ENCODE data around the gene ENTR1.
A peak's percentile ranks its signal among the peaks of the same experiment; 100 is the strongest.

The ENTR1 gene

DNA sequence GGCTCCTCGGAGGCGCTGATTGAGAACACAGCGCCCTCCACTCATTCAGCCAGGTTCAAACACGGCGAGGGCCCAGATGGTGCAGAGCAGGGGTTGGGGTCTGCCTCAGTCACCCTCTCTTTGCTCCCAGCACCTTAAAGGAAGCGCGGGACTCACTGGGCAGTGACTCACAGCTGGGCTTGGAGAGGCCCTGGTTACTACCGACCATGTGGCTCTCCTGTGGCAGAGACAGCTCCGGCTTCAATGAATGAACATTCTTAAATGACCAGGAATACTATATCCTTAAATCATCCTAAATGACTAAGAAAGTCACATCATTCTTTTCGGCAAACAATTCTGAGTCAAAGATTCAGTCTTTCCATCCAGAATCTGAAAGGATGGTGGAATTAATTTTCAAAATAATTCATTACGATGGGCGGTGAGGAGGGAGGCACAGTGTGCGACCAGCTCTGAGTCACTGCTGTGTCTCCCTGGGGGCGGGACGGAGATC is 30.8 kb upstream of the ENTR1 start:
- DNase-seq (ENCODE audit: low read depth, low spot score) = no peak
- POLR2A ChIA-PET = no interaction called here
- CTCF ChIA-PET = interaction anchor here (1.3 to 3.6 kb wide), 7 partner anchors 8 to 128 kb away, joined by 3 to 16 read pairs (median 6); no protein-coding TSS in a partner anchor
- TF ChIP-seq, protein P1, sequence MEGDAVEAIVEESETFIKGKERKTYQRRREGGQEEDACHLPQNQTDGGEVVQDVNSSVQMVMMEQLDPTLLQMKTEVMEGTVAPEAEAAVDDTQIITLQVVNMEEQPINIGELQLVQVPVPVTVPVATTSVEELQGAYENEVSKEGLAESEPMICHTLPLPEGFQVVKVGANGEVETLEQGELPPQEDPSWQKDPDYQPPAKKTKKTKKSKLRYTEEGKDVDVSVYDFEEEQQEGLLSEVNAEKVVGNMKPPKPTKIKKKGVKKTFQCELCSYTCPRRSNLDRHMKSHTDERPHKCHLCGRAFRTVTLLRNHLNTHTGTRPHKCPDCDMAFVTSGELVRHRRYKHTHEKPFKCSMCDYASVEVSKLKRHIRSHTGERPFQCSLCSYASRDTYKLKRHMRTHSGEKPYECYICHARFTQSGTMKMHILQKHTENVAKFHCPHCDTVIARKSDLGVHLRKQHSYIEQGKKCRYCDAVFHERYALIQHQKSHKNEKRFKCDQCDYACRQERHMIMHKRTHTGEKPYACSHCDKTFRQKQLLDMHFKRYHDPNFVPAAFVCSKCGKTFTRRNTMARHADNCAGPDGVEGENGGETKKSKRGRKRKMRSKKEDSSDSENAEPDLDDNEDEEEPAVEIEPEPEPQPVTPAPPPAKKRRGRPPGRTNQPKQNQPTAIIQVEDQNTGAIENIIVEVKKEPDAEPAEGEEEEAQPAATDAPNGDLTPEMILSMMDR (IDR thresholded peaks at IDR 0.05; ENCODE audit: insufficient read depth, low read length, missing control alignments) = no peak
- H3K4me3 ChIP-seq (ENCODE audit: low read depth, low read length) = no peak overlapping the region

DNA sequence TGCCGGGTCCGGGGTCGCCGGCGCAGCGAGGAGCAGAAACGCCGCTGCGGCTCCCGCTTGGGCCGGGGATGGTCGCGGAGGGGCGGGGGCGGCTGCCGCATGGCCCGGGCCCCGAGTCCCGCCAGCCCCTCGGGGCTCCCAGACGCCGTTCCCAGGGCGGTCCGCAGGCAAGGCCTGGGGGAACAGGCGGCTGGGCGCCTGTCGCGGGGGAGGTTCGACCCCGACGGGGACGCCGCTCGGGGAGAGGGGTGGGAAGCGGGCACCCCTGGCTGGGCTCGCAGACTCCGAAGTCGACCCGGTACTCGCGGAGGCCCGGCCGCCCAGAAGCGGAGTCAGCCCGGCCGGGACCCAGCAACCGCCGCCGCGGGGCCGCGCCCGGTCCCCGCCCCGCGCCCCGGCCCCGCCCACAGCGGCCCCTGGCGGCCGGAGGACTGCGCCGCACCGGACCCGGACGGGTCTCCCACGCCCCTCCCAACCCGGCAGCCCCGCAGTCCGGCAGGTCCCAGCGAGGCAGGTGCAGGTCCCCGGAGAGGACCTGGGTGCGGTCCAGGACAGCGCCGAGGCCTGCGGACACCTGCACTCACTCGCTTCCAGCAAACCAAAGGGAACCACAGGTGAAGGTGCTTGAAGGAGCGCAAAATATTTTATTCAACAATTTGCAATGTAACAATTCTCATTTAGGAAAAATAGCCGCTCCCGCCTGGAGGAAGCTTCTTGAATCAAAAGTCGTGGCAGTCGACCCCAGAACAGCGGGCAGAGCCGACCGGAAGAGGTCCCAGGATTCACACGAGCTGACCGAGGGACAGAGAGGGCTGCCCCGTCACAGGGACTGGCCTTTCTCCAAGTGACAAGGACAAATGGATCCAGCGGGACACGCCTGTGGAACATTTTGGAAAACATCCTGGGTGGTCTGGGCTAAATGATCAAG is 29.3 kb upstream of the ENTR1 start, which contains the start of gene INPP5E:
Gene INPP5E (minus strand): TSS at position 365 of the 928 bp plus-strand sequence. CDS start 426 bp downstream, outside the sequence.
- peak within 1 kb of the TSS; percentile 72 for H3K4me3 ChIP-seq (ENCODE audit: low read depth, low read length)
- DNase-seq (ENCODE audit: low read depth, low spot score) = no peak
- CTCF ChIA-PET = interaction anchor here (0.6 to 4.2 kb wide), 18 partner anchors 10 to 127 kb away, joined by 3 to 16 read pairs (median 5); no protein-coding TSS in a partner anchor
- POLR2A ChIA-PET = interaction anchor here (0.7 kb wide), 1 partner anchor 184 kb away, joined by 3 read pairs; no protein-coding TSS in a partner anchor
- TF ChIP-seq, protein P1 (IDR thresholded peaks at IDR 0.05; ENCODE audit: insufficient read depth, low read length, missing control alignments) = peak; percentile 74

DNA sequence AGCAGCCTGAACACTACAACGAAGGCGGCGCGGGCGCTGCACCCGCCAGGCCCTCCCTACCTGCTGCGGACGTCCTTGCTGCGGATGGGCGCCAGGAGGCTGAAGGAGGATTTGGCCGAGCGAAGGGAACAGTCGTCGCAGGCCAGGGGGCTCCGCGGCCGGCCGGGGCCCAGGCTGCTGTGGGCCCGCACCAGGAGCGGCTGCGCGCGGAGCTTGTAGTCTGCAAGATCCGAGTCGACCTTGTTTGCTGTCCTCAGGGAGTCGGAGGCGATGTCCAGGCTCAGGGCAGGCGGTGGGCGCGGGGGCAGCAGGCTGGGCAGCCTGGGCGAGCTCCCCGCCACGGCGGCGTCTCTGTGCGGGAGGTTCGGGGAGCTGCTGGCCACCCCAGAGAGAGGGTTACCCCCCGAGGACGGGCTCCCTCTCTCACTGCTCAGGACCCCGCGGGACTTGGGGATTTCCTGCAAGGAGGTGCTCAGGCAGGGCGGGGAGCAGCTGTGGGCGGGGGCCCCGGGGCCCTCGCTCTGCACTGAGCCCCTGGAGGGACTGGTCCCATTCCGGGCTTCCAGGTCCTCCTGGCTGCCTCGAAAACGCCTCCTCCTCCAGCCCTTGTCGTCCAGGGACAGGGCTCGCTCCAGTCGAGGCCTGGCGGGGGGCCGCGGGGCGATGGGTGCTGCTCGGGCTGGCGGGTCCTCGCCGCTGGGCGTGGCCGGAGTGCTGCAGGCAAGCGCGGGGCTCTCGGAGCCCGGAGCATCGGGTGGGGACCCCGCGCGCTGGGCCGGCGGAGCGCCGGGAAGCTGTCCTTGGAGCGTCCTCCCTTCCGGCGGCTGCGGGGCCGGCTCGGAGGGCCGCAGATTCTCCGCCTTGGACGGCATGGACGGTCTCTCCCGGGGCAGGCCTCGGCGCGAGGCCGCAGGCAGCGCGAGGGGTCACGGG is 28.4 kb upstream of the ENTR1 start:
- POLR2A ChIA-PET = interaction anchor here (0.7 kb wide), 1 partner anchor 185 kb away, joined by 3 read pairs; no protein-coding TSS in a partner anchor
- TF ChIP-seq, protein P1 (IDR thresholded peaks at IDR 0.05; ENCODE audit: insufficient read depth, low read length, missing control alignments) = peak; percentile 2
- peak overlapping the region; percentile 72 for H3K4me3 ChIP-seq (ENCODE audit: low read depth, low read length)
- DNase-seq (ENCODE audit: low read depth, low spot score) = no peak
- CTCF ChIA-PET = interaction anchor here (0.7 to 4.2 kb wide), 10 partner anchors 9 to 126 kb away, joined by 3 to 13 read pairs (median 4); no protein-coding TSS in a partner anchor

DNA sequence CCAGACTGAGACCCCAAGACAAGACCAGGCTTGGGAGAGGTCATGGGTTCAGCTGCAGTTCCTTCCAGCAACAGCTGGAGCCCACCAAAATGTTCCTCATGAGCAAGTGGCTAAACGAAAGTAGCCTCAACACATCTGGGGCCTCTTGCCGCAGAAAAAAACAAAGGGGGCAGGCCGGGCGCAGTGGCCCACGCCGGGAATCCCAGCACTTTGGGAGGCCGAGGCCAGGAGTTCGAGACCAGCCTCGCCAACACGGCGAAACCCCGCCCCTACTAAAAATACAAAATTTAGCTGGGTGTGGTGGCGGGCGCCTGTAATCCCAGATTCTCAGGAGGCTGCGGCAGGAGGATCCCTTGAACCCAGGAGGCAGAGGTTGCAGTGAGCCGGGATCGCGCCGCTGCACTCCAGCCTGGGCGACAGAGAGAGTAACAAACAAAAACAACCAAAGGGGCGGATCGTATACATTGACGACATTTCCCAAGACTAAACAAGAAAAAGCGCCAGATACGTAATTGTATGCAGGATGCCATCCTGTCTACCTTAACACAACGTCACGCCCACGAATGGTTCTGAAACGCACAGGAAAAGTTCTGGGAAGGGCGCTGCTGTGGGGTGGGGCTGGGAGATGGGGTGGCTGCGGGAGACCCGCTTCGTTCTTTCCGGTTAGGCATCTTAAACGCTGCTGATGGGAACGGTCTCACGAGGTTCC is 27.6 kb upstream of the ENTR1 start:
- TF ChIP-seq, protein P1 (IDR thresholded peaks at IDR 0.05; ENCODE audit: insufficient read depth, low read length, missing control alignments) = no peak
- peak overlapping the region; percentile 72 for H3K4me3 ChIP-seq (ENCODE audit: low read depth, low read length)
- ChIA-PET POLR2A (interaction anchor here (0.5 kb wide), 1 partner anchor 15 kb away, joined by 3 read pairs; no protein-coding TSS in a partner anchor), CTCF (interaction anchor here (1.0 to 4.2 kb wide), 8 partner anchors 9 to 125 kb away, joined by 3 to 13 read pairs (median 4); no protein-coding TSS in a partner anchor)
- no peak for DNase-seq (ENCODE audit: low read depth, low spot score)

DNA sequence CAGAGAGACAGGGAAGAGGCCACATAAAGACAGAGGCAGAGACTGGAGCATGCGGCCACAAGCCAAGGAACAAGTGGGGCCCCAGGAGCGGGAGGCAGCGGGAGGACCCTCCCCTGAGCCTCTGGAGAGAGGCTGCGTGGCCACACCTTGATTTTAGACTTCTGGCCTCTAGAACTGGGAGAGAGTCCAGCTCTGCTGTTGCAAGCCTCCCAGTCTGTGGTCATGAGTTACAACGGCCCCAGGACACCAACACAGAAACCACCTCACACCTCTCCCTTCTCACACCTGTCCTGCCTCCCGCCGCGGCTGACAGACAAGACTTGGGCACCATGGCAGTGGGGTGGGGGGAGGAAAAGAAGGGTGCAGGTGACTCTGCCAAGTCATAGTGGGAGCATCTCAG is 27.0 kb upstream of the ENTR1 start:
- ChIA-PET CTCF (interaction anchor here (1.0 to 4.2 kb wide), 2 partner anchors 11 to 124 kb away, joined by 3 to 13 read pairs; no protein-coding TSS in a partner anchor), POLR2A (no interaction called here)
- TF ChIP-seq, protein P1 (IDR thresholded peaks at IDR 0.05; ENCODE audit: insufficient read depth, low read length, missing control alignments) = no peak
- H3K4me3 ChIP-seq (ENCODE audit: low read depth, low read length) = peak overlapping the region; percentile 72
- DNase-seq (ENCODE audit: low read depth, low spot score) = no peak
